ENCODE results near the gene HDDC3.

GRCh38 chr15:90948506-90948905, 16.2 kb upstream of the HDDC3 start:
- TF ChIP-seq, protein P1, sequence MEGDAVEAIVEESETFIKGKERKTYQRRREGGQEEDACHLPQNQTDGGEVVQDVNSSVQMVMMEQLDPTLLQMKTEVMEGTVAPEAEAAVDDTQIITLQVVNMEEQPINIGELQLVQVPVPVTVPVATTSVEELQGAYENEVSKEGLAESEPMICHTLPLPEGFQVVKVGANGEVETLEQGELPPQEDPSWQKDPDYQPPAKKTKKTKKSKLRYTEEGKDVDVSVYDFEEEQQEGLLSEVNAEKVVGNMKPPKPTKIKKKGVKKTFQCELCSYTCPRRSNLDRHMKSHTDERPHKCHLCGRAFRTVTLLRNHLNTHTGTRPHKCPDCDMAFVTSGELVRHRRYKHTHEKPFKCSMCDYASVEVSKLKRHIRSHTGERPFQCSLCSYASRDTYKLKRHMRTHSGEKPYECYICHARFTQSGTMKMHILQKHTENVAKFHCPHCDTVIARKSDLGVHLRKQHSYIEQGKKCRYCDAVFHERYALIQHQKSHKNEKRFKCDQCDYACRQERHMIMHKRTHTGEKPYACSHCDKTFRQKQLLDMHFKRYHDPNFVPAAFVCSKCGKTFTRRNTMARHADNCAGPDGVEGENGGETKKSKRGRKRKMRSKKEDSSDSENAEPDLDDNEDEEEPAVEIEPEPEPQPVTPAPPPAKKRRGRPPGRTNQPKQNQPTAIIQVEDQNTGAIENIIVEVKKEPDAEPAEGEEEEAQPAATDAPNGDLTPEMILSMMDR (conservative IDR thresholded peaks at IDR 0.05 in 1 of 2, IDR thresholded peaks at IDR 0.05 in 1 of 2; ENCODE audit: low read depth in 1 of 2, low read length in 2 of 2), result no peak
- TF ChIP-seq EZH2 (IDR thresholded peaks at IDR 0.05; ENCODE audit: low read length, missing control alignments), result no peak
